Neural crest cell (in vitro differentiated cells): ENCODE data around the gene NUP93. TPM values are rescaled to one million over a fixed set of nuclear protein-coding genes. Genes with fewer than 3 reads are reported as not detected.

Experiments
- DNase-seq: peaks from one replicate; pipeline ENCODE4 v3.0.0; 2021; ENCODE audit warnings: low read depth, mixed read lengths, low spot score
- H3K27ac Mint-ChIP-seq: one replicate; pipeline ENCODE4 v1.8.0; 2021; ENCODE audit warnings: mild to moderate bottlenecking, mixed read lengths; ENCODE audit not compliant: unreplicated experiment
- H3K27me3 Mint-ChIP-seq: 2 replicates; pipeline ENCODE4 v1.8.0; 2021; ENCODE audit warnings: low read depth, mild to moderate bottlenecking, mixed read lengths
- H3K36me3 Mint-ChIP-seq: 2 replicates; pipeline ENCODE4 v1.8.0; 2021; ENCODE audit warnings: low read depth, mild to moderate bottlenecking, mixed read lengths
- H3K4me1 Mint-ChIP-seq: 2 replicates; pipeline ENCODE4 v1.8.0; 2021; ENCODE audit warnings: mixed read lengths
- H3K4me3 Mint-ChIP-seq: one replicate; pipeline ENCODE4 v1.8.0; 2021; ENCODE audit warnings: mild to moderate bottlenecking, mixed read lengths
- H3K9me3 Mint-ChIP-seq: 2 replicates; pipeline ENCODE4 v1.8.0; 2021; ENCODE audit warnings: mixed read lengths
- total RNA-seq: library from RNA; stranded (reverse); gene quantifications from 2 replicates; pipeline ENCODE4 v1.2.1, GENCODE V29; 2021
- TF ChIP-seq, protein P1 (sequence below): fragments of 200-600 bp; sonication (generic); conservative IDR thresholded peaks from 2 replicates; pipeline ENCODE4 v1.5.0; 2021; ENCODE audit warnings: antibody characterized with exemption, mild to moderate bottlenecking

The NUP93 gene
- total RNA-seq, 1 donor from 2014 or later = 152 TPM

GRCh38 chr16:56700631-56701030, 29.3 kb upstream of the NUP93 start:
- TF ChIP-seq, protein P1, sequence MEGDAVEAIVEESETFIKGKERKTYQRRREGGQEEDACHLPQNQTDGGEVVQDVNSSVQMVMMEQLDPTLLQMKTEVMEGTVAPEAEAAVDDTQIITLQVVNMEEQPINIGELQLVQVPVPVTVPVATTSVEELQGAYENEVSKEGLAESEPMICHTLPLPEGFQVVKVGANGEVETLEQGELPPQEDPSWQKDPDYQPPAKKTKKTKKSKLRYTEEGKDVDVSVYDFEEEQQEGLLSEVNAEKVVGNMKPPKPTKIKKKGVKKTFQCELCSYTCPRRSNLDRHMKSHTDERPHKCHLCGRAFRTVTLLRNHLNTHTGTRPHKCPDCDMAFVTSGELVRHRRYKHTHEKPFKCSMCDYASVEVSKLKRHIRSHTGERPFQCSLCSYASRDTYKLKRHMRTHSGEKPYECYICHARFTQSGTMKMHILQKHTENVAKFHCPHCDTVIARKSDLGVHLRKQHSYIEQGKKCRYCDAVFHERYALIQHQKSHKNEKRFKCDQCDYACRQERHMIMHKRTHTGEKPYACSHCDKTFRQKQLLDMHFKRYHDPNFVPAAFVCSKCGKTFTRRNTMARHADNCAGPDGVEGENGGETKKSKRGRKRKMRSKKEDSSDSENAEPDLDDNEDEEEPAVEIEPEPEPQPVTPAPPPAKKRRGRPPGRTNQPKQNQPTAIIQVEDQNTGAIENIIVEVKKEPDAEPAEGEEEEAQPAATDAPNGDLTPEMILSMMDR = no peak
- no peak for DNase-seq
- H3K4me3 Mint-ChIP-seq = no peak overlapping the region
- H3K9me3 Mint-ChIP-seq = no peaks in the 10 kb centered on the region
- peaks cover 7% of the 10 kb centered on the region for H3K4me1 Mint-ChIP-seq
- H3K36me3 Mint-ChIP-seq = no peaks in the 10 kb centered on the region
- no peaks in the 10 kb centered on the region for H3K27me3 Mint-ChIP-seq
- no peak overlapping the region for H3K27ac Mint-ChIP-seq

DNA sequence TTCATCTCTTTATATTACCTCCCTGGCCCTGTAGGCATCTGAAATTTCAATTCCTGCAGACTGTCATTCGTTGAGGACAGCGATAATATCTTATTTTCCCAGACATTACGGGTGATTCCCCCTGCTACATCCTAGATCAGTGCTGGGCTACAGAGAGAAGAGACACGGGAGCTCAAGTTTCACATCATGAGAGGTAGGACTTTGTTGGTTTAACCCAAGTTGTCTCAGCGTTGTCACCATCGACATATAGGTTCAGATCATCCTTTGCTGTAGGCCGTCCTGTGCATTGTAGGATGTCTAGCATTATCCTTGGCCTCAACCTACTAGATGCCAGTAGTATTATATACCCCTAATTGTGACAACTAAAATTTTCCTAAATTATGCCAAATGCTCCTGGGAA, 28.4 kb upstream of the NUP93 start:
- no peaks in the 10 kb centered on the region for H3K27me3 Mint-ChIP-seq
- no peaks in the 10 kb centered on the region for H3K36me3 Mint-ChIP-seq
- no peaks in the 10 kb centered on the region for H3K9me3 Mint-ChIP-seq
- DNase-seq = no peak
- H3K4me1 Mint-ChIP-seq = peaks cover 7% of the 10 kb centered on the region
- TF ChIP-seq, protein P1 = no peak
- H3K27ac Mint-ChIP-seq = no peak overlapping the region
- no peak overlapping the region for H3K4me3 Mint-ChIP-seq

DNA sequence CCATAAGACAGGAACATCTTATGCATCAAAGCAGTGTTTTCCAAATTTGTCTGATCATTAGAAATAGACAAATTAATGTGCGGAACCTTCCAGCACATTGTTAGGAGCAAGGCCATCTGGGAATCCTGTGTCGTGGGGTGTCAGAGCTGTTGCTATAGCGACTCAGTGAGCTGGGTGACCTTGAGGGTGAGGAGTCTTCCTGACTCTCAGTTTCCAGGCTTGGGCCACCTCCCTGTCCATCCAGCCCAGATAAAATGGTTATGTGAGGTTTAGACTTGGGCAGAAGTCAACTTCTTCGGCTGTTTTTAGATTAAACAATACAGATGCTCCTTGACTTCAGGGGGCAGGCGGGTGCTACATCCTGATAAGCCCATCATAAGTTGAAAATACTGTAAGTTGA, 27.1 kb upstream of the NUP93 start:
- H3K36me3 Mint-ChIP-seq = no peaks in the 10 kb centered on the region
- peaks cover 7% of the 10 kb centered on the region for H3K4me1 Mint-ChIP-seq
- TF ChIP-seq, protein P1 = no peak
- no peak overlapping the region for H3K27ac Mint-ChIP-seq
- H3K4me3 Mint-ChIP-seq = no peak overlapping the region
- no peaks in the 10 kb centered on the region for H3K9me3 Mint-ChIP-seq
- no peak for DNase-seq
- no peaks in the 10 kb centered on the region for H3K27me3 Mint-ChIP-seq

DNA sequence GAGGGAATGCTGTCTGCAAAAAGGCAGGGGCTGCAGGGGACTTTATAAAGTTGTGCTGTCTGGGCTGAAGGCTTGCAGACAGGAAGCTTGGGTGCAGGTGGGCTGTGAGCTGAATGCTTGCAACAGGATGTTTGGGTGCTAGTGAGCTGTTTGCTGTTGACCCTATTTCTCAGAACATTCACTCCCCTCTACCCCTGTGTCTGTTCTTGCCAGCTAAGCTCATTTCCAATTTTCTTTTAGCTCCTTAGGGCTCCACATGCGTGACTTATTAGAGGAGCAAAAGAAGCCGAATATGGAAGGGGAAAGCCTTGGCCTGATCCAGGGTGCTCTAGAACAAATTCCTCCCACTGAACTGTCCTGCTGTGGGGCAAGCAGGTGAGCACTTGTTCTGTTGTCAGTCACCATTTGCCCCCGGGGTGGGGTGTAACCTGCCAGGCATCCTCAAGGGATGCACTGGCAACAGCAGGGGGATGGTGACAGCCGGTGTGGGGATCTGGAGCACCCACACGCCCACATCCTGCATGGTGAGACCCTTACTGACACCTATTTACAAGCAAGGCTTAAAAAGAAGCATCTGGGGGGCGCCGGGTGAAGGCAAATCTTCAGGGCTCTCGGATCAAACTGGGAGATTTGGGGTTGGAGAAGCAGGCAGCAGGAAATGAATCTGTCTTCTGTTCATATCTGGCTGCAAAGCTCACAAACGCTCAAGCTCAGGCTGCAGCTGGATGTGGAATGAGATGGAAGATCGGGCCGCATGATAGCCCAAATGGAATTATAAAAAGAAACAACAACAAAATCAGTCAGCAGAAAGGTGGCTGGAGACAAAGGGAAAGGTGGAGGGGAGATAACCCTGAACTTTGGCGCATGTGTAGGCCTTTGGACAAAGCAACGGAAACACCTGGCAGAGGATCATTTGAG, 21.1 kb upstream of the NUP93 start:
- Mint-ChIP-seq H3K4me3 (no peak overlapping the region), H3K9me3 (peaks cover 3% of the 10 kb centered on the region), H3K27ac (peak overlapping the region; percentile 88), H3K4me1 (no peaks in the 10 kb centered on the region), H3K27me3 (no peaks in the 10 kb centered on the region), H3K36me3 (no peaks in the 10 kb centered on the region)
- no peak for DNase-seq
- TF ChIP-seq, protein P1 = no peak

GRCh38 chr16:56709443-56710040, 20.4 kb upstream of the NUP93 start:
- Mint-ChIP-seq H3K9me3 (peaks cover 3% of the 10 kb centered on the region), H3K4me1 (no peaks in the 10 kb centered on the region), H3K27me3 (no peaks in the 10 kb centered on the region), H3K36me3 (no peaks in the 10 kb centered on the region), H3K27ac (peak overlapping the region; percentile 88), H3K4me3 (no peak overlapping the region)
- TF ChIP-seq, protein P1 = no peak
- no peak for DNase-seq
